Measurements from ENCODE around the gene AGPAT1.

- TF ChIP-seq CTCF (IDR thresholded peaks at IDR 0.05) = no peak
- TF ChIP-seq GABPA (IDR thresholded peaks at IDR 0.05; ENCODE audit: low read depth) = no peak
- no peak for TF ChIP-seq FOXJ3 (CRISPR knock-in tag; IDR thresholded peaks at IDR 0.05)
- no peak for TF ChIP-seq SMC3 (IDR thresholded peaks at IDR 0.05; ENCODE audit: low read depth, low read length)
- TF ChIP-seq POLR2AphosphoS5 (IDR thresholded peaks at IDR 0.05; ENCODE audit: low read depth, low read length) = no peak
- TF ChIP-seq REST (IDR thresholded peaks at IDR 0.05; ENCODE audit: low read depth, low read length) = no peak
- no peak for TF ChIP-seq USF1 (IDR thresholded peaks at IDR 0.05; ENCODE audit: borderline replicate concordance, low read depth)
- no peak for TF ChIP-seq USF2 (IDR thresholded peaks at IDR 0.05; ENCODE audit: borderline replicate concordance, low read depth, low read length)
- TF ChIP-seq PBX3 (IDR thresholded peaks at IDR 0.05) = no peak
- TF ChIP-seq YY1 (IDR thresholded peaks at IDR 0.05; ENCODE audit: low read depth) = no peak
- no peak for TF ChIP-seq ELF1 (IDR thresholded peaks at IDR 0.05)
Measured at GRCh38 chr6:32190911-32191677, 15.2 kb upstream of the AGPAT1 start.

All from SK-N-SH (cell line).